ENCODE measurements around the gene ANKRD29. TPM values are rescaled to one million over a fixed set of nuclear protein-coding genes. Genes with fewer than 3 reads are reported as not detected.
"Not testable (repeated sequence)": the region's sequence is repeated elsewhere in the genome, so short reads cannot be mapped to it uniquely, and the experiment has no call there.

Gene ANKRD29
- polyA plus RNA-seq, 3 donors from 2014 or later, result 0.59 TPM; not detected in 2

DNA sequence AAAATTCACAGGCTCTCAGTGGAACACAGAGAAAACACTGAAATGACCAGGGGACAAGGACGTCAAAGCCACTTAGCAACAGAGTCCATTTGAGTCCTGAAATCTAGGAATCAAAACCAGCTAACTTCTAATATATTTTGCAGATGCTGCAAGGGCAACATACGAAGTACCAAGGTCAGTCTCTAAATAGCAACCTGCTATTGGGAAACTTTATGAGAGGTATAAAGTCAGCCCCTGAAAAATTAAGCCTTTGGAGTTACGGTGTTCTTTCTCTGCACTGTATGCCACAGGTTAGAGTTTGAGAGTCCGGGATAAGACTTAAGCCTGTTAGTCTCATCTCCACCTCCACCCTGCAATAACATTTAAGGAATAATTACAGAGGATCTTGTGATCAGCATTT is 89.7 kb downstream of the ANKRD29 start:
- peaks cover 84 to 85% of the 10 kb centered on the region in 2 donors for H3K4me1 Mint-ChIP-seq
- no peak for DNase-seq
- peaks cover 2 to 30% (median 13%) of the 10 kb centered on the region in 3 donors for H3K27me3 Mint-ChIP-seq (ENCODE audit: low read depth in 3 of 3)
- peak overlapping the region; percentile 82 to 98 (median 92) for H3K27ac Mint-ChIP-seq
- peaks cover 30 to 37% (median 30%) of the 10 kb centered on the region in 3 donors for H3K36me3 Mint-ChIP-seq
- H3K9me3 Mint-ChIP-seq, result no peaks in the 10 kb centered on the region
- peak overlapping the region; percentile 61 to 79 (median 71) for H3K4me3 Mint-ChIP-seq

DNA sequence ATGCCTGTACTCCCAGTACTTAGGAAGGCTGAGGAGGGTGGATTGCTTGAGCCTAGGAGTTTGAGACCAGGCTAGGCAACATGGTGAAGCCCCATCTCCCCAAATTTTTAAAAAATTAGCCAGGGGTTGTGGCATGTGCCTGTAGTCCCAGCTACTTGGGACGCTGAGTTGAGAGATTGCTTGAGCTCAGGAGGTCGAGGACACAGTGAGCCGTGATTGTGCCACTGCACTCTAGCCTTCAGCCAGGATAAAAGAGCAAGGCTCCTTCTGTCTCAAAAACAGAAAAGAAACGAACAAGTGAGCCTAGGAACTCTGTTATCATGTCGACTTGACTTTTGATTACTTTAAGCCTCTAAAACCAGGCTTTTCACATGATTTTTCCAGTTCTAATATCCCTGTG is 90.1 kb downstream of the ANKRD29 start:
- Mint-ChIP-seq H3K4me3 (peak overlapping the region; percentile 24 to 71 (median 56)), H3K27me3 (ENCODE audit: low read depth in 3 of 3) (peaks cover 2 to 30% (median 13%) of the 10 kb centered on the region in 3 donors), H3K36me3 (peaks cover 32 to 41% (median 33%) of the 10 kb centered on the region in 3 donors), H3K9me3 (no peaks in the 10 kb centered on the region), H3K27ac (peak overlapping the region; percentile 82 to 98 (median 92)), H3K4me1 (peaks cover 85 to 86% of the 10 kb centered on the region in 2 donors)
- DNase-seq, result no peak

DNA sequence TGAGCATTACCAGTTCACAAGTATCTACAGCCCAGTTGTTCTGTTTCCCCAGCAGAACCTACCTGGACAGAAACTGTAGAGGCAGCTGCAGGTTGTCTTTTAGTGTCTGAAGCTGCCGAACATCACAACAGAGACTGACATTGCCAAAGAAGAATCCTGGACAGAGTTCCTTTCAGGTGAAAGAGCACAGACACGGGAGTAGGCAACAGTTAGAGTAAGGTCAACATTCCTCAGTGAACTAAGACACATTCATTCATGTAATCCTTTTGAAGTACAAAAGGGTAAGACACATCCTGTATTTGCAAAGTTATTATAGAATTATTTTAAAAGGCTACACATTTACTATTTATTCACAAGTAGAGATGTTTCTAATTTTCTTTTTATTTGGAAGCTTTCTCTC is 90.7 kb downstream of the ANKRD29 start:
- DNase-seq, result no peak
- Mint-ChIP-seq H3K4me1 (peaks cover 83 to 91% of the 10 kb centered on the region in 2 donors), H3K9me3 (no peaks in the 10 kb centered on the region), H3K27me3 (ENCODE audit: low read depth in 3 of 3) (peaks cover 2 to 30% (median 13%) of the 10 kb centered on the region in 3 donors), H3K4me3 (peak overlapping the region; percentile 24 to 71 (median 56)), H3K27ac (peak overlapping the region; percentile 82 to 98 (median 92)), H3K36me3 (peaks cover 36 to 46% (median 38%) of the 10 kb centered on the region in 3 donors)

DNA sequence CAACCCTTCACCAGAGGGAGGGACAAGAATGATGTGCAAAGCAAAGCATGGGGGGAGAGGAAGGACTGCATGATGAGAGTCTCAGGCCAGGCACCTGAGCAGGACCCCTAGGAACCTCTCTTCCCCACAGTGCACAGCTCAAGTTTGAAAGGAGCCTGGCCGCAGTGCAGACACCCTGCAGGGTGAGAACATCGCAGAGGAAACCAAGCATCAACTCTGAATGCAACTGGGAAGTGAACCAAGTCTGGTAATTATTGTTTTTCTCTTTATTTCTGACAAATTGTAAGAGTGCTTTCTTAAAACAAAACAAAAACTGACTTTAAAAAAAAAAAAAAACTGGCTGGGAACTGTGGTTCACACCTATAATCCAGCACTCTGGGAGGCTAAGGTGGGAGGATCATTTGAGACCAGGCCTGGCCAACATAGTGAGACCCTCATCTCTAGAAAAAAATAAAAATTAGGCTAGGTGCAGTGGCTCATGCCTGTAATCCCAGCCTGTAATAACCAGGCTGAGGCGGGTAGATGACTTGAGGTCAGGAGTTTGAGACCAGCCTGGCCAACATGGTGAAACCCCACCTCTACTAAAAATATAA is 91.7 kb downstream of the ANKRD29 start:
- Mint-ChIP-seq H3K9me3 (no peaks in the 10 kb centered on the region), H3K36me3 (peaks cover 36 to 47% (median 39%) of the 10 kb centered on the region in 3 donors), H3K27me3 (ENCODE audit: low read depth in 3 of 3) (peaks cover 2 to 26% (median 15%) of the 10 kb centered on the region in 3 donors), H3K4me1 (peaks cover 75 to 90% of the 10 kb centered on the region in 2 donors), H3K4me3 (peak overlapping the region; percentile 64 to 84 (median 79)), H3K27ac (peak overlapping the region; percentile 87 to 97 (median 92))
- DNase-seq, result peak; percentile 78 to 83 (median 78)

DNA sequence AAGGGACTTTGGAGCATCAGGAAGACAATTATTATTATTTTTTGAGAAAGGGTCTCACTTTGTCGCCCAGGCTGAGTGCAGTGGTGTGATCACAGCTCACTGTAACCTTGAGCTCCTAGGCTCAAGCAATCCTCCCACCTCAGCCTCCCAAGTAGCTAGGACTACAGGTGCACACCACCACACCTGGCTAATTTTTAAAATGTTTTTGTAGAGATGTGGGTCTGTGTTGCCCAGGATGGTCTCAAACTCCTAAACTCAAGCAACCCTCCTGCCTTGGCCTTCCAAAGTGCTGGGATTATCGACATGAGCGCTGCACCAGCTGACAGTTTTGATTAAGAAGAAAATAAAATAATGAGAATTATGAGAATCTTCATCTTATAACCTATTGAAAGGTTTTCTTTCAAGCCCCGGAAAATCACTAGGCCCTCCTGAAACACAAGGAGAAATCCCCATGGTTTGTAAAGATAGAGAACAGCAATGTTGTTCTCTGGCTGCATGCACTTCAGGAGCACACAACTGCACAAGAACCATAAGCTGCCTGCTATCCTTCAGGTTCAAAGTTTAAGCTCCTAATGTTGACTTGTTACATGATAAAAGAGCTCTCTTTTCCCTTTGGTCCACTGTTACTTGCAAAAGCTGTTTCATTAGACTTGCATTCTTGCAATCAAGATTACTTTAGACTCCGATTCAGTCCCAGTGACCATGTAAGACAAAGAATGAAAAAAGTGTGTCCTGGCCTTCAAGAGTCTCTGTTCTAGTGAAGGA is 93.2 kb downstream of the ANKRD29 start:
- peaks cover 2 to 22% (median 11%) of the 10 kb centered on the region in 3 donors for H3K27me3 Mint-ChIP-seq (ENCODE audit: low read depth in 3 of 3)
- H3K36me3 Mint-ChIP-seq, result peaks cover 34 to 51% (median 40%) of the 10 kb centered on the region in 3 donors
- DNase-seq, result no peak
- peak overlapping the region; percentile 87 to 97 (median 92) for H3K27ac Mint-ChIP-seq
- peaks cover 71 to 82% of the 10 kb centered on the region in 2 donors for H3K4me1 Mint-ChIP-seq
- peak overlapping the region; percentile 27 to 84 (median 71) for H3K4me3 Mint-ChIP-seq
- H3K9me3 Mint-ChIP-seq, result no peaks in the 10 kb centered on the region

DNA sequence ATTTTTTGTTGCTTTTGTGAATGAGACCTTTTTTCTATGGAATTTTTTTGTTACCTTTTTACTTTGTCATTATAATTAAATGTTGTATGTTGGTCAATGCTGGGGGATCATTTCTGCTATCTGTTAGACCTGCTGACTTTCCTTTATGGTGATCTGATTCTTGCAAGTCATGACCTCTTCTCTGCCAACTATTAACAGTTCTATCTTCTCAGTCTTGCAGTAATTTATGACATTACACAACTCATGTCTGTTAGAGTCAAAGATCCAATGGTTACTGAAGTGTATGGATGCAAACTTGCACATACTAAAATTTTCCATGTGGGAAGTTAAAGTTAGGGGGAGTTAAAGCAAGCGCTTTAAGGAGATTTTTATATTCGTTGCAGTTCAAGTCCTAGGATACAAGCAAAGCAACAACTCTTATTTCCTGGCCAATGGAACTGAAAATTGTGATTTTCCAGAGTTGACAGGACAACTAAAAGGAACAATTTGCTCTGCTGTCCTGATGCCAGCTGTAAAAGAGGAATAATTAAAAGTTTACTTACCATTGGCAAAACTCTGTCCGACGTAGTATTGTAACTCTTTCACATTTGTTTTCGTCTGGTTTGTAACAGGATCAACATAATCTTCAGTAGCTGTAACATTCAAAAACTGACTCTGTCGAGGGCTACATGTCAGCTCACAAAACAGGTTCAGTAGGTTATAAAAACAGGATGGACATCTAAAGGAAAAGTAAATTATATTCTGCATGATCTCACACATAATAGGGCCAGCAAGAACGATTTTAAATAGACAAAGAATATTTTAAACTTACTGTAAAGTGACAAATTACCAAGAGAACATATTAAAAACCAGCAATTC is 94.2 kb downstream of the ANKRD29 start:
- Mint-ChIP-seq H3K27ac (peak overlapping the region; percentile 84 to 97 (median 92)), H3K9me3 (no peaks in the 10 kb centered on the region), H3K4me3 (peak overlapping the region in 2 of 5 donors; percentile 6 to 32), H3K36me3 (peaks cover 38 to 51% (median 40%) of the 10 kb centered on the region in 3 donors), H3K4me1 (peaks cover 70 to 81% of the 10 kb centered on the region in 2 donors), H3K27me3 (ENCODE audit: low read depth in 3 of 3) (peaks cover 2 to 15% (median 11%) of the 10 kb centered on the region in 3 donors)
- no peak for DNase-seq

DNA sequence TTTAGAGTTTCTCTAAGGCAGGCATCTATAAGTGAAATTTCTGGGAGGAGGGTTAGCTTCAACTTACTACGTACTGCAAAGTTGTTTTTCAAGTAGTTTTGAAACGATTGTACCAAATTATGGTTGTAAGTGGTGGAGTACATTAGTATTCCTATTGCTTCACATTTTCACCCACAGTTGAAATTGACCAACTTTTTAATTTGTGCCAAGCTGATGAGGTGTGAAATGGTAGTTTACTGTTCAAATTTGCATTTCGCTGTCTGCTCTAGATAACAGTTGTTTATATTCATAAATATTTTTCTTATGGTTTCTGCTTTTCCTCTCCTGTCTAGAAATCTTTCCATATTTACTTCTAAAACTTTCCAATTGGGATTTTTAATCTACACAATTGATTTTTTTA is 95.0 kb downstream of the ANKRD29 start:
- H3K9me3 Mint-ChIP-seq, result no peaks in the 10 kb centered on the region
- peaks cover 70 to 81% of the 10 kb centered on the region in 2 donors for H3K4me1 Mint-ChIP-seq
- DNase-seq, result no peak
- no peak overlapping the region for H3K4me3 Mint-ChIP-seq
- peak overlapping the region; percentile 12 to 94 (median 59) for H3K27ac Mint-ChIP-seq
- H3K36me3 Mint-ChIP-seq, result peaks cover 39 to 51% (median 40%) of the 10 kb centered on the region in 3 donors
- H3K27me3 Mint-ChIP-seq (ENCODE audit: low read depth in 3 of 3), result peaks cover 2 to 15% (median 11%) of the 10 kb centered on the region in 3 donors

DNA sequence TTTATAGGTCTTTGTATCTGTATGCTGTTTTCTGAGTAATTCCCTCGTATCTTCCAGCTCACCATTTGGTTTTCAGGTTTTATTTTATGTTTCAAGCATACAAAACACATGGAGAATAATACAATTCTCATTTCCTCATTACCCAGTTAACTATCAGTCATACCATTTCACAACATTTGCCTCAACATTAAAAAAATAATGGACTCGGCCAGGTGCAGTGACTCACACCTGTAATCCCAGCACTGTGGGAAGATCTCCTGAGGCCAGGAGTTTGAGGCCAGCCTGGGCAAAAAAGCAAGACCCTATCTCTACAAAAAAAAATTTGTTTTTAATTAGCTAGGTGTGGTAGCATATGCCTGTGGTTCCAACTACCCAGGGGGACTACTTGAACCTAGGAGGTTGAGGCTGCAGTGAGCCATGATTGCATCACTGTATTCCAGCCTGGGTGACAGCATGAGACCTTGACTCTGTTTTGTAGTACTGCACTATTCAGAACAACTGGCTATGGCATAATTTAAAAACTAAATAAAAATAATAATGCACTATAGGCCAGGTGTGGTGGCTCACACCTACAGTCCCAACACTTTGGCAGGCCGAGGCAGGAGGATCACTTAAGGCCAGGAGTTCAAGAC is 96.7 kb downstream of the ANKRD29 start:
- peaks cover 59 to 78% of the 10 kb centered on the region in 2 donors for H3K4me1 Mint-ChIP-seq
- peaks cover 2 to 10% (median 7%) of the 10 kb centered on the region in 3 donors for H3K27me3 Mint-ChIP-seq (ENCODE audit: low read depth in 3 of 3)
- no peaks in the 10 kb centered on the region for H3K9me3 Mint-ChIP-seq
- H3K27ac Mint-ChIP-seq, result peak overlapping the region; percentile 52 to 82 (median 78)
- peaks cover 38 to 54% (median 39%) of the 10 kb centered on the region in 3 donors for H3K36me3 Mint-ChIP-seq
- H3K4me3 Mint-ChIP-seq, result no peak overlapping the region
- no peak for DNase-seq

DNA sequence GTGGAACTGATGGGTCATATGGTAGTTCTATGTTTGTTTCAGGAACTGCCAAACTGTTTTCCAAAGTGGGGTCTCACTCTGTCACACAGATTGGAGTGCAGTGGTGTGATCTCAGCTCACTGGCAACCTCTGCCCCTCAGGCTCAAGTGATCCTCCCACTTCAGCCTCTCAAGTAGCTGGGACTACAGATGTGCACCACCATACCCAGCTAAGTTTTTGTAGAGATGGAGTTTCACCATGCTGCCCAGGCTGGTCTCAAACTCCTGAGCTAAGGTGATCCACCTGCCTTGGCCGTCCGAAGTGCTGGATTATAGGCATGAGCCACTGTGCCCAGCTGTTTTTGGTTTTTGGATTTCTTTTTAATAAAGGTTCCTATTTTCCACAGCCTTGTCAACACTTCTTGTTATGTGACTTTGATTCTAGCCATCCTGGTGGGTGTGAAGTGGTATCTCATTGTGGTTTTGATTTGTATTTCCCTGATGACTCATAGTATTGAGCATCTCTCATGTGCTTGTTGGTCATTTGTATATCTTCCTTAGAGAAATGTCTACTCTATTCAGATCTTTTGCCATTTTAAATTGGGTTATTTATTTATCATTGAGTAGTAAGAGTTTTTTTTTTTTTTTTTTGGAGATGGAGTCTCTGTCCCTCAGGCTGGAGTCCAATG is 99.2 kb downstream of the ANKRD29 start:
- peak overlapping the region; percentile 1 to 49 (median 42) for H3K4me3 Mint-ChIP-seq
- no peaks in the 10 kb centered on the region for H3K9me3 Mint-ChIP-seq
- H3K4me1 Mint-ChIP-seq, result peaks cover 35 to 53% of the 10 kb centered on the region in 2 donors
- H3K27ac Mint-ChIP-seq, result peak overlapping the region; percentile 58 to 80 (median 74)
- peaks cover 2 to 4% (median 2%) of the 10 kb centered on the region in 3 donors for H3K27me3 Mint-ChIP-seq (ENCODE audit: low read depth in 3 of 3)
- peaks cover 38 to 58% (median 39%) of the 10 kb centered on the region in 3 donors for H3K36me3 Mint-ChIP-seq
- peak; percentile 62 to 74 (median 68) for DNase-seq

DNA sequence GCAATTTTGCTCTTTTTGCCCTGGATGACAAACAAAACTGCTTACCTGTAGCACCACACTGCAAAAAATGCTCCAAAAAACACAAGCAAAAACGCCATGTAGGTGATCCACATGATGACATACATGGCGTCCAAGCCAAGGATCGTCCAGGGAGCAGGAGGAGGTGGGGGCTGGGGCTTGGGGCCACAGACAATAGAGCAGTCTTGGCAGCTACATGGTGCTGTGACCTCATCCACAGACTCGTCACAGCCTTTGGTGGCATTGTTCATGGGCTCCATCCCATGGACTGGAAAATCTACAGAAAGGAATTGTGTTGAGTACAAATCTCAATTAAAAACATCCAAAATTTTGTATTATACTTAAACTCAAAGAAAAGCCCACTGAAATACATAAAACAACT is 102.5 kb downstream of the ANKRD29 start:
- Mint-ChIP-seq H3K36me3 (peaks cover 34 to 62% (median 39%) of the 10 kb centered on the region in 3 donors), H3K4me1 (peaks cover 29 to 42% of the 10 kb centered on the region in 2 donors), H3K27ac (peak overlapping the region in 1 of 6 donors; percentile 51), H3K4me3 (no peak overlapping the region), H3K27me3 (ENCODE audit: low read depth in 3 of 3) (peaks cover 2% of the 10 kb centered on the region in 3 donors), H3K9me3 (no peaks in the 10 kb centered on the region)
- DNase-seq, result no peak

DNA sequence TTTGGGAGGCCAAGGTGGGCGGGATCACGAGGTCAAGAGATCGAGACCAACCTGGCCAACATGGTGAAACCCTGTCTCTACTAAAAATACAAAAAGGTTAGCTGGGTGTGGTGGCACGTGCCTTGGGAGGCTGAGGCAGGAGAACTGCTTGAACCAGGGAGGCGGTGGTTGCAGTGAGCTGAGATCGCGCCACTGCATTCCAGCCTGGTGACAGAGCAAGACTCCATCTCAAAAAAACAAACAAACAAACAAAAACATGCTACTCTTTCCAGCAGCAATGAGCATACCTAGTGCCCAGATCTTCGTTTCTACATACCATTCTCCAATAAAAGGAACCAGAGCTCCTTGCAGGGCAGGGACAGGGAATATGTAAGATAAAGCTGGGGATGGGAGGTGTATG is 105.2 kb downstream of the ANKRD29 start:
- not testable (repeated sequence) for H3K27me3 Mint-ChIP-seq (ENCODE audit: low read depth in 3 of 3); H3K4me3 Mint-ChIP-seq; H3K9me3 Mint-ChIP-seq; DNase-seq
- H3K27ac Mint-ChIP-seq, result peak overlapping the region in 4 of 6 donors; percentile 3 to 78 (median 64)
- peaks cover 40 to 75% (median 50%) of the 10 kb centered on the region in 3 donors for H3K36me3 Mint-ChIP-seq
- peaks cover 14 to 42% of the 10 kb centered on the region in 2 donors for H3K4me1 Mint-ChIP-seq

DNA sequence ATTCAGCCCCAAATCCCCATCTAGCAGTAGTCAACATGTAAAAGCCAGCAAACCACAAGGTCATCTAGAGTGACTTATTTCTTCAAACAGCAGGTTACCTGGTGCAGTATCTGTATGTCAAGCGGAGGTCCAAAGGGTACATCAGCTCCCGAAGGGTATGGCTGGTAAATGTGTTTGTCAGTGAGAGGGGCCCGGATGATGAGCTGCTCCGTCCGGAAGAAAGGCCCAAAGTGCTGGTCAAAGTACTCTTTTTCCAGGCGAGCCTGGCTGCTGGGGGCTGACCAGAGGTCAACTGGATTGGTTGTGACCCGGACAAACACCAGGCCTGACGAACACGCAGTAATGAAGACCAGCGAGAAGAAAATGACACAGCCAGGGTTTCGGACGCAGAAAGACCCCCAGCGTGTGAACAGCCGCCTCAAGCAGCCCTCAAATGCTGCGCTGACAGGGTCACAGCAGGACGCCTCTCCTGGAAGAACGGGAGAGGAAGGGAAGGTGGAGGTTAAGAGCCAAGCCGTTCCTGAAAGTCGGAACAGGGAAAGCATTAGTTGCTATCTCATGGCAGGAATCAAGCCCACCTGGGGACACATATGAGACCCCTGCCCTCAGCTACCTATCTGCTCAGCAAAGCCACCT is 106.4 kb downstream of the ANKRD29 start:
- H3K36me3 Mint-ChIP-seq, result peaks cover 43 to 81% (median 59%) of the 10 kb centered on the region in 3 donors
- H3K27ac Mint-ChIP-seq, result peak overlapping the region in 4 of 6 donors; percentile 43 to 66 (median 48)
- H3K4me1 Mint-ChIP-seq, result peaks cover 20 to 46% of the 10 kb centered on the region in 2 donors

More for the DNA sequence above, 106.4 kb downstream of the ANKRD29 start:
- H3K27me3 Mint-ChIP-seq (ENCODE audit: low read depth in 3 of 3), result peaks cover 0 to 2% (median 0%) of the 10 kb centered on the region in 3 donors
- no peak for DNase-seq
- H3K4me3 Mint-ChIP-seq, result no peak overlapping the region
- no peaks in the 10 kb centered on the region for H3K9me3 Mint-ChIP-seq
